ENCODE results near the gene HOXD12. TPM values are rescaled to one million over a fixed set of nuclear protein-coding genes. Genes with fewer than 3 reads are reported as not detected.

HOXD12 gene
- total RNA-seq, 2 donors from 2014 or later, result not detected

DNA sequence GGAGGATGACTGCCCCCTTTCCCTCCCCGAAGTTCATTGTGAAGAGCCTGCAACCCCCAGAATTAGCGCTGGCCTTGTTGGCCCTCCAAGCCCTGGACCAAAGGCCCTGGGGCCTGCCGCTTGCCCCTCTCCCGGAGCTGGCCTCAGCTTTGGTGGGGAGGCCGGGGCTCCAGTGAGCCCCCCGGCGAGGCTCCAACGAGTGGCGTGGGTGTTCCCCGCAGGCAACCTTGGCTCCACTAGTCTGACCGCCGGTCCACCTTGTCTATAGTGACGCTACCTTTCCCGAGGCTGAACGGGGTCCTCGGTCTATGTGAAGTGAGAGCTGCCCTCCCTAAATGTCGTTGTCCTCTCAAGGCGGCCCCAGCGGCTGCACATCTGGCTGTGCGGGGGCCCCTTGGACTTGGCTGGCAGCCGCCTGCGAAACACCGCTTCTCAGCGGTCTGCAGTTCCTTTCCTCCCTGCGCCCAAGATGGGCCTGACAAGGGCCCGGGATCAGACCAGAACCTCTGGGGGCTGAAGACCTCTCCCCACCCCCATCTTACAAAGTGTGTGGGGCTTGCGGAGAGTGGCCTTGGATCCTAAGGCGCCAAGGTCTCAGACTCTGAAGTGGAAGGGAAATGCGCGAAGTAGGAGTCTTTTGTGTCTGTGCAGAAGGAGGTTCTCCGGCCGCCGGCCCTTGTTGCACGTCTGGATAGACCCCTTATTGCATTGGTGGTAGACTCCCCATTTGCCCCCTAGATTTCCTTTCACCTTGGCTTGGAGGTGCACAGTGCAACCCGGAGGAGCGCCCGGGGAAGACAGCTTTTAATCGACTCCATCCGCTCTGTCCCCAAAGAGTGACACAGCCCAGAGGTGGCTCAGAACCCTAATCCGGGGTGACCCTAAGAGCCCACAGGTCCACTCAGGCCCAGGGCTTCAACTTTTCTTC, 13.0 kb downstream of the HOXD12 start:
- DNase-seq (ENCODE audit: low spot score), result peak; percentile 76
- intact Hi-C loops (cut with DNase I), result no loop called here

DNA sequence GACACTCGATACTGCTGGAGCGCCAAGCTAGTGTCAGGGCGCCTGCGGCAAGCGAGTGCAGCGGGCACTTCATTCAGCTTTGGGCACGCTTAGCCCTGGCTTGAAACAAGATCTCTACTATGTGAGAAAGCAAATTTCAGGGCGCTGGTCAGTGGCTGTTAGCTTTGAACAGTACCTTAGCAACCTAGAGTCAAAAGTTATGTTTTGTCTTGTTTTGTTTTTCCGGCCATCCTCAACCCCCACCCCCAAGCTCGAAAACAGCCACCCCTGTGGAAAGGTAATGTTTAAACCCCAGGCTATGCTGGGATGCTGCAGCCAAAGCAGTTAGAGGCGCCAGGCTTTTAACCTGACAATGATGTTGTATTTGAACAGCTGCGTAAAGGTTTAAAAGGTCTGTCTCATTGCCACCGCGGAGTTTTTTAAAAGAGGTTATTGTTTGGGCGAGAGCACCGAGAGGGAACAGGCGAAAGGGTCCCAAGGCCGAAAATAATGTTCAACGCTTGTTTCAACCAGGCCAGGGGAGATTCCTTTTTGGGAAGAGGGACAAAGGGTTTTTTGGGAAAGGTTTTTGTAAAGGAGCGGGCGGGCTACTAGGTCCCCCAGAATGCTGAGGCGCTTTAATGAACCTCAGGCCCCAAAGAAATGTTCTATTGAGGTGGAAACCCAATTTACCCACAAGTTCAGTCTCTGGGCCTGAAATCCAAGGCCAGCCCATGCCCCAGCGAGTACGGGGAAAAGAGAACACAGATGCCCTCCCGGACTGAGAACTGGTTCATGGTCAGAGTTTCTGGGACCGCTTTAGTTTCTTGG, 14.7 kb downstream of the HOXD12 start:
- no peak for DNase-seq (ENCODE audit: low spot score)
- intact Hi-C loops (cut with DNase I), result no loop called here

DNA sequence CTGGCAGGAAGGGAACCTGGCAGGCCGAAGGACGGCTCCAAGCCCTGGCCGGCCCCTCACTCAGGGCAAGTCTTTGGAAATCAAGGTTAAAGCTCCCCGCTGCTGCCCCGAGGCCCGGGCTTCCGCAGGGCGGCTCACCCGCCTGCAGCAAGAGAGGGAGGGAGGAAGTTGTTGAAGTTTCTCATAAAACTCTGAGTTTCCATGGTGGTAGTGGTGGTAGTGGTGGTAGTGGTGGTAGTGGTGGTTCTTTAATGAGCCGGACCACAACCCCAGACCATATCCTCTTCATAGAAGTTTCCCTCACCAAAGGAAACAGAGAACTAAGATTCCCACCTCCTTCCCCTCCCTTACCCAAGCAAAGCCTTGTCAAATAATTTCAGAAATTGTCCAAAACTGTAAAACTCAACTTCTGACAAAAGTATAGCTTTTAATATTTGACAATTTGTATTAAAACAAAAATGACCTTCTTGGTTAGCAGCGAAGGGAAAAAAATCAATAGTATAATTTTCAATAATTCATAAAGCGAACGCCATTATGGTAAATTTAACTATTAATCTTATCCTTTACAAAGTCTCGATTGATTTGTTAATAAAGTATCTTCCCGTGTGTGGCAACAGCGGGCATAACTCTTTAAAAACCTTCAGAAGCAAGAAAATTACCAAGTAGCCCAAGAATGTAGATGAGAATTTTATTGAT, 15.5 kb downstream of the HOXD12 start:
- intact Hi-C loops (cut with DNase I), result no loop called here
- DNase-seq (ENCODE audit: low spot score), result peak; percentile 75

DNA sequence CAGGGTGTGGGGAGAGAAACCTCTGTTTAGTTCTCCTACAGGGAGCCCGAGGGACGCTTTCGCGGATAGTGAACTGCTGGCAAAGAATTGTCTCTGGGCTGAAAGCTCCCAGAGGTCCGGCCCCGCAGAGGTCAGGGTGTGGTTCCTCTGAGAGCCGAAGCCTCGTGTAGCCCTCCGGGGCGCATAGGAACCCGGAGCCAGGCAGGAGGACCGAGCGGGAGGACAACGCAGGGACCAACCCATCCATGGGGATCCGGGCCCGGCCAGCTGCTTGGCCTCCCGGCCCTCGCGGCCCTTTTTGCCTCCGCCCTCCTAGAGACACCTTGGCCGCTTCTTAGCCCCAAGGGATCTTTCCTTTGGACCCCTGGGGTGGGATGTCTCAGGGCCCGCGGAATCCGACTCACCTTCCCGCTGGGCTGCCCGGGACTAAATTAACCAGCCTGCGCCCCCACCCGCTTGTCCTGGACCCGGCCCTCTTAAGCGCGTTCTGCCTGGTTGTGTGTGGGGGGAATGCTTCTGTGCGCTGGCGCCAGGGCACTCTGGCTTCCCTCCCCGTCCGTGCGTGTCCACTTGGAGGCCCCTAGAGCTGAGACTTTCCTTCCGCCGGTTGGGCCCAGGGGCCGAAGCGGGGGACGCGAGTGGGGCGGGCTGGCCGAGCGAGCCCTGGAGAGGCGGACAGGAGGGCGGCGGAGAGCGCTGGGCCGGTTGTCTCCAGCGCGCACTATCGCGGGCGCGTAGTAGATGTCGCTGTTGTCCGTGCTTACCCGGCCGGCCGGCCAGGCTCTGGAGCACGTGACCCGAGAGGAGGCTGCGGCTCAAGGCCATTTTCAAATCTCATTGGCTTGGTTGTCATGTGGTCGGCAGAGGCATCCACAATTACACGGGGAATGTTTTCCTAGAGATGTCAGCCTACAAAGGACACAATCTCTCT, 16.6 kb downstream of the HOXD12 start, which contains the start of gene HOXD10:
Gene HOXD10, plus strand, starts transcription at position 896 of the 931 bp plus-strand sequence. CDS start 56 bp downstream, outside the sequence.
- peak; percentile 89 for DNase-seq (ENCODE audit: low spot score)
- intact Hi-C loops (cut with DNase I), result no loop called here

DNA sequence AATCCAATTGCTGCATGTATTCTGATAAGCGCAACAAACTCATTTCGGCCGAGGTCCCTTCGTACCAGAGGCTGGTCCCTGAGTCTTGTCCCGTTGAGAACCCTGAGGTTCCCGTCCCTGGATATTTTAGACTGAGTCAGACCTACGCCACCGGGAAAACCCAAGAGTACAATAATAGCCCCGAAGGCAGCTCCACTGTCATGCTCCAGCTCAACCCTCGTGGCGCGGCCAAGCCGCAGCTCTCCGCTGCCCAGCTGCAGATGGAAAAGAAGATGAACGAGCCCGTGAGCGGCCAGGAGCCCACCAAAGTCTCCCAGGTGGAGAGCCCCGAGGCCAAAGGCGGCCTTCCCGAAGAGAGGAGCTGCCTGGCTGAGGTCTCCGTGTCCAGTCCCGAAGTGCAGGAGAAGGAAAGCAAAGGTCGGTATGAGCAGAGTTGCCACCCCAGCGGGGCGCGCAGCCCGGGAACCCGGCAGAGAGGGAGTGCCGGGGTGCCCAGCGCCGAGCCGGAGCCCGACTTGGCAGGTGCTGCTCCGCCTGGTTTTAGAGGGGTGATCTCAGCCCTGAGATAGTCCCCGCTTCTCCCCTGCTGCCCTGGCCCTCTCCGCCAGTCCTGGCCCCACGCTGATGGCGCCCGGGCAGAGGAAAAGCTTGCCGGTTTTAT, 17.7 kb downstream of the HOXD12 start:
- intact Hi-C loops (cut with DNase I), result no loop called here
- DNase-seq (ENCODE audit: low spot score), result peak; percentile 79

DNA sequence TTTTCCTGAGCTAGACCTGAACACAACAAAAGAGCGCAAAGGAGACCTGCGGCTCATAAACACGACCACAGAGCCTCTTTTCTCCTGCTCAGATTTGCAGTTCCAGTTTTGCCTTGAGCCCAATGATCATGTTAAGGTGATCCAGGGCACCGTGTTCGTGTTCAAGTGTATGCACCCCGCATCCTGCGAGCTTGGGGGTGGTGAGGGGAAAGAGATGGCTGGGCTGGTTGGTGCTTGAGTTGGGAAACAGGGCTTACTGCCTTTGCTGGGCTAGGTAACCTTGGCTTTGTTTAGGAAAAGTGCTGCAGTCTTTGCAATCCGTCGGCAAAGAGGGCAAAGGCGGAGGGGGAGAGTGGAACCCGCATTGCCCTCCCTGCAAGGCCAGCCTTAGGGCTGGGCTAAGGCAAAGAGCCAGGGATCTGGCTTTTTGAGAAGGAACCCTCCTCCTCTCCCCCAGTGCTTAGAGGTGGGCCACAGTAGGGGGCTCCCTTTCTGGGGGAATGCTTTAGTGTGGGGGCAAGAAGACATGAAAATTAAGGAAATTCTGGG, 18.3 kb downstream of the HOXD12 start:
- DNase-seq (ENCODE audit: low spot score), result no peak
- intact Hi-C loops (cut with DNase I), result no loop called here

DNA sequence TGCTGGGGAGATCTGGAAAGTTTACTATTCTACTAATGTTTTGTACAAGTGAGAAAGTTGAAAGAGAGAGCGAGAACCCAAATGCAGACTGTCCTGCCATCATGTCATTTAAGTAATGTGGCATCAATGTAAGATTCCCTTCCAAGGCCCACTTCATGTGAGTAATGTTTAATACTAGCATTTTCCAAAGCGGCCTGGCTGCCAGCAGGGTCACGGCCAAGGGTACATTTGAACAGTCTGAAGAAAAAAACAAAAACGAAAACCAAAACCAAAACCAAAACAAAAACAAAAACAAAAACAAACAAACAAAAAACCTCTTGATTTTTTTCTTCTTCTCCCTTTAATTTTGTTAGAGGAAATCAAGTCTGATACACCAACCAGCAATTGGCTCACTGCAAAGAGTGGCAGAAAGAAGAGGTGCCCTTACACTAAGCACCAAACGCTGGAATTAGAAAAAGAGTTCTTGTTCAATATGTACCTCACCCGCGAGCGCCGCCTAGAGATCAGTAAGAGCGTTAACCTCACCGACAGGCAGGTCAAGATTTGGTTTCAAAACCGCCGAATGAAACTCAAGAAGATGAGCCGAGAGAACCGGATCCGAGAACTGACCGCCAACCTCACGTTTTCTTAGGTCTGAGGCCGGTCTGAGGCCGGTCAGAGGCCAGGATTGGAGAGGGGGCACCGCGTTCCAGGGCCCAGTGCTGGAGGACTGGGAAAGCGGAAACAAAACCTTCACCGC, 19.2 kb downstream of the HOXD12 start:
- intact Hi-C loops (cut with DNase I), result no loop called here
- DNase-seq (ENCODE audit: low spot score), result no peak

DNA sequence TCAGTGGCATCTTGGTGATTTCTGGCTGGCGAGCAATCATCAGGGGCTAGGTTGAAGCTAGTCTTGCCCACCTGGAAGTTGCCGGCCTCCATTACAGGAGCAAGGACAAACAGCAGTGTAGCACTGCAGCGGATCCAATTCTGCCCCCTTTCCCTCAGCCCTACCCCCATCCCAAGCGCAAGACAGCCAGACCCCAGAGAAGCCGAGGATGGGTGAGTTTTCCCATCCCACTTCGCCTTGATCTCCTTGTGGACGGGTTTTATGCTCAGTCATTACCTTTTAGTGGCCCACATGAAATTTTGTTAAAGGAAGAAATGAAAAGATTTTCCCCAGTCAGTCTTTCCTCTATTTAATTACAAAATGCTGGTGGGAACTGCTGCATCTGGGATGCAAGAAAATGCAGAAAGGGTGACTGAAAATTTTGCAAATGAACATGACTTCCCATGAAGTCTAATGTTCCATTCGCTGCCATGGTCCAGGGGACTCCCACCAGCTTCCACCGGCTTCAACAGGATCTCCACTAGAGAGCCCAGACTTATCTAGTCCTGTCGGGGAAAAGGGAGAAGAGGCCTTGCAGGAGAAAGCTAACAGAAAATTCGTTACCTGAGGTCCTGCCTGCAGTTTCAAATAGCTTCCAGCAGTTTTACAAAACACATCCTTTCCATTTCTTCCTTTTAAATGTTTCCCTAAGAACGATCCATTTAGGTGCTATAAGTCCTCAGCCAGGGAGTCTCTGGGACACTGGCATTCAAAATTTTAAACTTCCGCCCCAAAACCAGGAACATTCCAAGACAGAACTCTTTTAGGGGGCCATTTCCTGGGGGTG, 21.0 kb downstream of the HOXD12 start:
- no peak for DNase-seq (ENCODE audit: low spot score)
- intact Hi-C loops (cut with DNase I), result no loop called here

DNA sequence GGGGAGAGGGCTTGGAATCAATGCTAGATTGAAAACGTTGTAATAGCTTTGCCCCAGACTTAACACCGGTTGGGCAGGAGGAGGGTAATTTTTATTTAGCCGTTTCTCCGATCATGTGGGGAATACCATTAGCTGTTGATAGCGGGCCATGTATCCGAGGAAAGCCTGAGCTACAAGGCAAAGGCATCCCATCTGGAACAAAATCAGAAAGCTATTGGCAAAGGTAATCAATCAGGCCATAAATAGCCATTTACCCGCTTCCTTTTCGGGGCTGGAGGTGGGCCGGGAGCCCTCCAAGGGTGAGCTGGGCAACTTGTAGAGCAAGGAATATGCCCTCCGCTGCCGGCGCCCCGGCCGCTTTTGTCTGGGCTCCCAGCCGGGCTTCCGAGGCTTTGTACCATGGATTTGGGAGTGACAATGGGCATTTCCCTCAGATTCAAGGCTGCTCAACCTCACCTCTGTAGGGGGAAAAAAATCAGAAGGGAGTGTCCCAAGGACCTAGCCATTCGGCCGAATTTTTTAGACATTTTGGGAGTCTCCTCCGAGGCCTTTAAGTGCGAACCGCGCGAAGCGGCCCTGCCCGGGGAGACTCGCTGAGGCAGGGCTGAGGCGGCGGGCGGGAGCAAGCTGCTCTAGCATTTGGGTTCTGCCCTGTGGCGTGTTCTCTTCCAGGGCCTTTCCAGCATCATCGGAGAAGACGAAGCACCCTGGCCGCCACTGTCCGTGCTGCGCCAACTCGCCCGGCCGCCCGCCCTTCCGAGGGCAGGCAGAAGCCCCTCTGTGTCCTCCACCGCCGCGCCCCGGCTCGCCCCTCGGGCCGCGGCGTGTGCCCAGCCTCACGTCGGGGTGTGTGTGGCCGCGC, 21.8 kb downstream of the HOXD12 start:
- intact Hi-C loops (cut with DNase I), result no loop called here
- DNase-seq (ENCODE audit: low spot score), result no peak

DNA sequence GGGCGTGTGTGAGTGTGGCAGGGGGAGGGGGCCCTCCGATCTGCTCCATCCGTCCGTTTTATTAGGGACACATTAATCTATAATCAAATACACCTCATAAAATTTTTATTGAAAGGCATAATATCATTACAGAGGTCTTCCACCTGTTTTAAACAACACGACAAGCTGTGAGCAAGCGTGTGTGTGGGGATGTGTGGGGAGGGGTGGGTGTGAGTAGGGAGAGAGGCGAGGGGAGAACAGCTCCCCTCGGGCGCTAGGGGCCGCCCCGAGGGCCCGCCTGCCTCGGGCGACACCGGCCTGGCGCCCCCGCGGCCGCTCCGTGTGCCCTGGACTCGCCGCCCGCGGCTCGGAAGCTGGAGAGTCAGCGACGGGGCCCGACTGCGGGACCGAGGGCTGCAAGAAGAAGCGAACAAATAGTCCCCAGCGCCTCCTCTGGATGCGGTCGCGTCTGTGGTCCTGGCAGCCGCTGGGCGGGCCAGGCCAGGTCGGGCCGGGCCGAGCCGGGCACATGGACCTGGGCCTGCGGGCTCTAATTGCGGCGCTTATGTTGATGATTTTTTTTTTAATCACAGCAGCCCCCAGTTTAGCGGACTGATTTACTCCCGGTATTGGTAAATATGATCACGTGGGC, 22.6 kb downstream of the HOXD12 start:
- no peak for DNase-seq (ENCODE audit: low spot score)
- intact Hi-C loops (cut with DNase I), result no loop called here

DNA sequence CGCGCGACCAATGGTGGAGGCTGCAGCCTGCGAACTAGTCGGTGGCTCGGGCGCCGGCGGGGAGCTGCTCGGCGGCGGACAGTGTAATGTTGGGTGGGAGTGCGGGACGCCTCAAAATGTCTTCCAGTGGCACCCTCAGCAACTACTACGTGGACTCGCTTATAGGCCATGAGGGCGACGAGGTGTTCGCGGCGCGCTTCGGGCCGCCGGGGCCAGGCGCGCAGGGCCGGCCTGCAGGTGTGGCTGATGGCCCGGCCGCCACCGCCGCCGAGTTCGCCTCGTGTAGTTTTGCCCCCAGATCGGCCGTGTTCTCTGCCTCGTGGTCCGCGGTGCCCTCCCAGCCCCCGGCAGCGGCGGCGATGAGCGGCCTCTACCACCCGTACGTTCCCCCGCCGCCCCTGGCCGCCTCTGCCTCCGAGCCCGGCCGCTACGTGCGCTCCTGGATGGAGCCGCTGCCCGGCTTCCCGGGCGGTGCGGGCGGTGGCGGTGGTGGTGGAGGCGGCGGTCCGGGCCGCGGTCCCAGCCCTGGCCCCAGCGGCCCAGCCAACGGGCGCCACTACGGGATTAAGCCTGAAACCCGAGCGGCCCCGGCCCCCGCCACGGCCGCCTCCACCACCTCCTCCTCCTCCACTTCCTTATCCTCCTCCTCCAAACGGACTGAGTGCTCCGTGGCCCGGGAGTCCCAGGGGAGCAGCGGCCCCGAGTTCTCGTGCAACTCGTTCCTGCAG, 23.3 kb downstream of the HOXD12 start, which contains the start of gene HOXD9:
Gene HOXD9, plus strand, starts transcription at position 37 of the 728 bp plus-strand sequence. Its CDS starts 50 bp downstream, at position 87.
- DNase-seq (ENCODE audit: low spot score), result peak; percentile 94

DNA sequence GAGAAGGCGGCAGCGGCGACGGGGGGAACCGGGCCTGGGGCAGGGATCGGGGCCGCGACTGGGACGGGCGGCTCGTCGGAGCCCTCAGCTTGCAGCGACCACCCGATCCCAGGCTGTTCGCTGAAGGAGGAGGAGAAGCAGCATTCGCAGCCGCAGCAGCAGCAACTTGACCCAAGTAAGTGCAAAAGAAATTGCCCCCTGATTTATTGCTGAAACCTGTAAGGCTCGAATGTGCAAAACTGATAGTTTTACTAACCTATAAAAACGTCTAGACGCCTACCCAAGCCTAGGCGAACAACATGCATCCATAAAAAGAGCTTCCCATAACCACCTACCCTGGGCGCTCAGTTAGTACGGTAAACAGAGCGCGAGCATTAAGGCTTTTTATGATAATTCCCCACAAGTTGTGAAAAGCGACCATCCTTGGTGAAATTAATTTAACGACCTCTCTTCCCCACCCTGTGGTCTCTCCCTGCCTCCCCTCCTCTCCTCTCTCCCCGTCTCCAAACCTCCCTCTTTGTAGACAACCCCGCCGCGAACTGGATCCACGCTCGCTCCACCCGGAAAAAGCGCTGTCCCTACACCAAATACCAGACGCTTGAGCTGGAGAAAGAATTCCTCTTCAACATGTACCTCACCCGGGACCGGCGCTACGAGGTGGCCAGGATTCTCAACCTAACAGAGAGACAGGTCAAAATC, 24.0 kb downstream of the HOXD12 start:
- peak; percentile 74 for DNase-seq (ENCODE audit: low spot score)
- intact Hi-C loops (cut with DNase I), result loop anchor here in 1 of 2 donors (2.0 kb wide), 1 partner anchor 689 kb away; no protein-coding TSS in a partner anchor

More for the DNA sequence above, 23.3 kb downstream of the HOXD12 start, which contains the start of gene HOXD9:
- intact Hi-C loops (cut with DNase I), result no loop called here
